Amygdala (tissue), 56 donors: ENCODE data around the gene RNU6-7.

Source experiments
- DNase-seq, 56 donors: peaks; one replicate each; lab custom pipeline; 2025; lab: John Stamatoyannopoulos, UW

The RNU6-7 gene

GRCh38 chr14:32201816-32202490 lies at the start of gene RNU6-7:
RNU6-7 (plus strand) TSS chr14:32202045.
- peak in 22 of 56 donors; percentile 9 to 73 (median 40) for DNase-seq

GRCh38 chr14:32166029-32166428 lies 35.8 kb upstream of the RNU6-7 start:
- DNase-seq = no peak

GRCh38 chr14:32166924-32167323 lies 34.9 kb upstream of the RNU6-7 start:
- DNase-seq = no peak

GRCh38 chr14:32167907-32168306 lies 33.9 kb upstream of the RNU6-7 start:
- DNase-seq = peak in 1 of 56 donors; percentile 5

GRCh38 chr14:32169191-32169590 lies 32.7 kb upstream of the RNU6-7 start:
- DNase-seq = no peak

- DNase-seq = no peak
Observed at GRCh38 chr14:32171469-32171868, 30.4 kb upstream of the RNU6-7 start.

- DNase-seq = no peak
Observed at GRCh38 chr14:32183151-32184058, 18.4 kb upstream of the RNU6-7 start.

GRCh38 chr14:32185097-32185496 lies 16.7 kb upstream of the RNU6-7 start:
- DNase-seq = no peak

- DNase-seq = no peak
Observed at GRCh38 chr14:32186248-32186647, 15.6 kb upstream of the RNU6-7 start.

GRCh38 chr14:32189811-32190210 lies 12.0 kb upstream of the RNU6-7 start:
- DNase-seq = no peak

GRCh38 chr14:32190673-32191072 lies 11.2 kb upstream of the RNU6-7 start:
- no peak for DNase-seq

GRCh38 chr14:32192712-32193373 lies 9.0 kb upstream of the RNU6-7 start:
- DNase-seq = no peak

GRCh38 chr14:32193532-32193931 lies 8.3 kb upstream of the RNU6-7 start:
- DNase-seq = no peak

- no peak for DNase-seq
Observed at GRCh38 chr14:32195636-32196035, 6.2 kb upstream of the RNU6-7 start.

- DNase-seq = no peak
Observed at GRCh38 chr14:32197919-32198318, 3.9 kb upstream of the RNU6-7 start.

GRCh38 chr14:32200368-32201192 lies 1.3 kb upstream of the RNU6-7 start:
- DNase-seq = no peak

- DNase-seq = peak in 53 of 56 donors; percentile 8 to 86 (median 59)
Observed at GRCh38 chr14:32201193-32201815, 541 bp upstream of the RNU6-7 start.

GRCh38 chr14:32202491-32202997 lies 699 bp downstream of the RNU6-7 start:
- DNase-seq = peak in 6 of 56 donors; percentile 22 to 52 (median 32)
